ENCODE measurements around the gene SAE1.

DNA sequence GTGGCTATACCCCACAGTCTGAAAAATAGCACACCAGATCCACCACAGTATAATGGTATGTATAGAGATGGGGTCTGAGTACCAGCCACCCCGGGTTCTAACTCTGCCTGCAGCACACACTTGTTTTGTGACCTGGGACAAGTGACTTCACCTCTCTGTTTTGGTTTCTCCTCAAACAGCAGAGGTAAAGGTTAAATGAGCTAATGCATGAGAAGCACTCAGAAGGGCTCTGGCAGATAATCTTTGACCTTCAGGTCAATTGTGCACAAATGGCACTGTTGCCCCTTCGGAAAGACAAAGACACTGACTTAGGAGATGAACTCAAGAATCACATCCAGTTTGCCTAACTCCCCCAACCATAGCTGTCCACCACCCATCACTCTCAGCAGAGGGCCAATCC is 24.8 kb upstream of the SAE1 start:
- no peak for TF ChIP-seq KDM1A (IDR thresholded peaks at IDR 0.05; ENCODE audit: borderline replicate concordance)
- no peak for TF ChIP-seq HDGF (IDR thresholded peaks at IDR 0.05)
- no peak for TF ChIP-seq CTCF (IDR thresholded peaks at IDR 0.05 in 2 of 3, conservative IDR thresholded peaks at IDR 0.05 in 1 of 3; ENCODE audit: control insufficient read depth in 2 of 3, extremely low read depth in 1 of 3, insufficient read depth in 1 of 3, low read depth in 3 of 3, low read length in 3 of 3)
- TF ChIP-seq, protein P1, sequence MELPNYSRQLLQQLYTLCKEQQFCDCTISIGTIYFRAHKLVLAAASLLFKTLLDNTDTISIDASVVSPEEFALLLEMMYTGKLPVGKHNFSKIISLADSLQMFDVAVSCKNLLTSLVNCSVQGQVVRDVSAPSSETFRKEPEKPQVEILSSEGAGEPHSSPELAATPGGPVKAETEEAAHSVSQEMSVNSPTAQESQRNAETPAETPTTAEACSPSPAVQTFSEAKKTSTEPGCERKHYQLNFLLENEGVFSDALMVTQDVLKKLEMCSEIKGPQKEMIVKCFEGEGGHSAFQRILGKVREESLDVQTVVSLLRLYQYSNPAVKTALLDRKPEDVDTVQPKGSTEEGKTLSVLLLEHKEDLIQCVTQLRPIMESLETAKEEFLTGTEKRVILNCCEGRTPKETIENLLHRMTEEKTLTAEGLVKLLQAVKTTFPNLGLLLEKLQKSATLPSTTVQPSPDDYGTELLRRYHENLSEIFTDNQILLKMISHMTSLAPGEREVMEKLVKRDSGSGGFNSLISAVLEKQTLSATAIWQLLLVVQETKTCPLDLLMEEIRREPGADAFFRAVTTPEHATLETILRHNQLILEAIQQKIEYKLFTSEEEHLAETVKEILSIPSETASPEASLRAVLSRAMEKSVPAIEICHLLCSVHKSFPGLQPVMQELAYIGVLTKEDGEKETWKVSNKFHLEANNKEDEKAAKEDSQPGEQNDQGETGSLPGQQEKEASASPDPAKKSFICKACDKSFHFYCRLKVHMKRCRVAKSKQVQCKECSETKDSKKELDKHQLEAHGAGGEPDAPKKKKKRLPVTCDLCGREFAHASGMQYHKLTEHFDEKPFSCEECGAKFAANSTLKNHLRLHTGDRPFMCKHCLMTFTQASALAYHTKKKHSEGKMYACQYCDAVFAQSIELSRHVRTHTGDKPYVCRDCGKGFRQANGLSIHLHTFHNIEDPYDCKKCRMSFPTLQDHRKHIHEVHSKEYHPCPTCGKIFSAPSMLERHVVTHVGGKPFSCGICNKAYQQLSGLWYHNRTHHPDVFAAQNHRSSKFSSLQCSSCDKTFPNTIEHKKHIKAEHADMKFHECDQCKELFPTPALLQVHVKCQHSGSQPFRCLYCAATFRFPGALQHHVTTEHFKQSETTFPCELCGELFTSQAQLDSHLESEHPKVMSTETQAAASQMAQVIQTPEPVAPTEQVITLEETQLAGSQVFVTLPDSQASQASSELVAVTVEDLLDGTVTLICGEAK (IDR thresholded peaks at IDR 0.05; ENCODE audit: borderline replicate concordance), result no peak

Measured in GM12878 (cell line).